Spleen (tissue), 7 donors: Measurements from ENCODE around the gene CACNA1H.

Experiments
- CTCF ChIP-seq, 11 experiments: fragments of 200-600 bp in 7 of 11; fragments of 450-650 bp in 4 of 11; sonication (generic) in 4 of 11; IDR thresholded peaks in 8 of 11; conservative IDR thresholded peaks in 3 of 11; 1 replicate in 7 of 11; 2 replicates in 4 of 11; pipeline versions ENCODE4 v1.4.0 to v1.8.0; 2016 to 2021; ENCODE audit warnings: antibody characterized with exemption in 11 of 11, inconsistent platforms in 4 of 11, mild to moderate bottlenecking in 1 of 11
- POLR2A ChIP-seq, 3 donors: fragments of 450-650 bp; IDR thresholded peaks; one replicate each; pipeline ENCODE4 v1.5.1; 2017; ENCODE audit warnings: antibody characterized with exemption in 3 of 3, mild to moderate bottlenecking in 1 of 3
- donor health status: DM: no; HTN: no; CAD: no; lungs with moderate emphysema.
- donor health status: DM: no; HTN: no; CAD: no.
- donor health status: DM: no; HTN: no; CAD: no.

- no peak for TF ChIP-seq CTCF (IDR thresholded peaks at IDR 0.05 in 8 of 11, conservative IDR thresholded peaks at IDR 0.05 in 3 of 11)
- TF ChIP-seq POLR2A (IDR thresholded peaks at IDR 0.05): no peak
Observed at GRCh38 chr16:1213796-1214372, 61.0 kb downstream of the CACNA1H start.
